Mucosa of stomach (tissue), 1 donor: Measurements from ENCODE around the gene OR10A3.
"Not testable (repeated sequence)": the region's sequence is repeated elsewhere in the genome, so short reads cannot be mapped to it uniquely, and the experiment has no call there.

Experiments used
- H3K27me3 ChIP-seq: one replicate; pipeline ENCODE4 v1.7.0; 2013; ENCODE audit warnings: mild to moderate bottlenecking, low read length; ENCODE audit not compliant: control insufficient read depth, insufficient read depth
- H3K36me3 ChIP-seq: one replicate; pipeline ENCODE4 v1.7.0; 2013; ENCODE audit warnings: low read length; ENCODE audit not compliant: control insufficient read depth, insufficient read depth
- H3K4me1 ChIP-seq: one replicate; pipeline ENCODE4 v1.7.0; 2013; ENCODE audit warnings: mild to moderate bottlenecking, low read length; ENCODE audit not compliant: control insufficient read depth, insufficient read depth
- H3K4me3 ChIP-seq: one replicate; pipeline ENCODE4 v1.7.0; 2013; ENCODE audit warnings: low read length
- H3K9ac ChIP-seq: one replicate; pipeline ENCODE4 v1.7.0; 2013; ENCODE audit warnings: mild to moderate bottlenecking, low read length, moderate library complexity
- H3K9me3 ChIP-seq: one replicate; pipeline ENCODE4 v1.7.0; 2013; ENCODE audit warnings: mild to moderate bottlenecking, low read length, moderate library complexity; ENCODE audit not compliant: control insufficient read depth
- donor health status: Pancreatic carcinoma.

Gene OR10A3

DNA sequence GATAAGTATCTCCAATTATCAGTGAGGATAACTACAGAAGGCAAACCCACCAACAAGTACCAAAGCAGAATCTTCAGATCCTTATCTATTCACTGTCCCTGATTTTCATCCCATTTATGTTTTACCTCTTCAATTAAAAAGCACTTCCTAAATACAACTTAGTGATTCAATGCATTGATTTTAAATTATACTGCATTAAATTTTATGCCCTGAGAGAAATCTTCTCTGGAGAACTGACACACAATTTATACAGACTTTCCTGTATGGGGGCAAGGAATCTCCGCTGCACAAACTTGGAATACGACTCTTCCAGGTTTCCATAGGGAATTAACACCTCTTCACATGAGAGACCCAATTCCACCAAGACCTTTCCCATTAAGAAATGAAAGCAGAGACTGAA is at the start of gene OR10A3:
Gene OR10A3 (minus strand): TSS at position 101 of the 400 bp plus-strand sequence. CDS start 2,188 bp downstream, outside the sequence.
- Histone ChIP-seq H3K9me3 (no peaks in the 10 kb centered on the region), H3K27me3 (no peaks in the 10 kb centered on the region), H3K4me1 (peaks cover under 1% of the 10 kb centered on the region), H3K9ac (no peak within 1 kb of the TSS), H3K4me3 (no peak within 1 kb of the TSS), H3K36me3 (no peaks in the 10 kb centered on the region)

- not testable (repeated sequence) for H3K27me3 ChIP-seq, H3K9me3 ChIP-seq, H3K36me3 ChIP-seq, H3K4me1 ChIP-seq
- peak overlapping the region; percentile 61 for H3K4me3 ChIP-seq
- peak overlapping the region; percentile 70 for H3K9ac ChIP-seq
Observed at GRCh38 chr11:7987560-7987883, 46.0 kb upstream of the OR10A3 start.

DNA sequence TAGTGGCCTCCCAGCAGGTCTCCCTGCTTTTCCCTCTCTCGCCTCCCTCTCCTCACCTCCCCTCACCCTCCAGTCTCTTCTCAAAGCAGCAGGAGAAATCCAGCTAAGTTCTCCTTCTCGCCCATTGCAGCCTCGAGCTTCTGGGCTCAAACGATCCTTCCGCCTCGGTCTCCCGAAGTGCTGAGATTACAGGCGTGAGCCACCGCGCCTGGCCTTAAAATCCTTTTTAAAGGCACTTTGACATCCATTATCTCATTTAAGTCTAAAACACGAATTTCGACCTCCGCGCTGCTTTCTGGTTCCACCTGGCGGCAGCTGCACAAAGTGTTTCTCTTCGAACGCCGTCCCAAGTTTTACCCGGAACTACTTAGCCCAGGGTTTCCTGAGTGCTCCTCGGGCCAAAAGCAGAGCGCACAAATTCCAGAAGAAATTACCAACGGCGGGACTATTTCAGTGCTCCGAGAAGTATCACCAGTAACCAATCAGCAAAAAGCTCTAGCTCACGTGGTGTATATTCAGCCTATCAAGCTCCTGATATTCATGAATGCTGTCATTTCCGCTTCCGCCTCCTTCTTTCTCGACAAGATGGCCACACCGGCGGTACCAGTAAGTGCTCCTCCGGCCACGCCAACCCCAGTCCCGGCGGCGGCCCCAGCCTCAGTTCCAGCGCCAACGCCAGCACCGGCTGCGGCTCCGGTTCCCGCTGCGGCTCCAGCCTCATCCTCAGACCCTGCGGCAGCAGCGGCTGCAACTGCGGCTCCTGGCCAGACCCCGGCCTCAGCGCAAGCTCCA is 45.5 kb upstream of the OR10A3 start, which contains the start of gene EIF3F:
Gene EIF3F (plus strand): TSS at position 570 of the 792 bp plus-strand sequence. CDS start 16 bp downstream, at position 586.
- H3K9me3 ChIP-seq = no peaks in the 10 kb centered on the region
- no peaks in the 10 kb centered on the region for H3K36me3 ChIP-seq
- H3K9ac ChIP-seq = peak within 1 kb of the TSS; percentile 83
- peak within 1 kb of the TSS; percentile 61 for H3K4me3 ChIP-seq
- no peaks in the 10 kb centered on the region for H3K27me3 ChIP-seq
- peaks cover 7% of the 10 kb centered on the region for H3K4me1 ChIP-seq

DNA sequence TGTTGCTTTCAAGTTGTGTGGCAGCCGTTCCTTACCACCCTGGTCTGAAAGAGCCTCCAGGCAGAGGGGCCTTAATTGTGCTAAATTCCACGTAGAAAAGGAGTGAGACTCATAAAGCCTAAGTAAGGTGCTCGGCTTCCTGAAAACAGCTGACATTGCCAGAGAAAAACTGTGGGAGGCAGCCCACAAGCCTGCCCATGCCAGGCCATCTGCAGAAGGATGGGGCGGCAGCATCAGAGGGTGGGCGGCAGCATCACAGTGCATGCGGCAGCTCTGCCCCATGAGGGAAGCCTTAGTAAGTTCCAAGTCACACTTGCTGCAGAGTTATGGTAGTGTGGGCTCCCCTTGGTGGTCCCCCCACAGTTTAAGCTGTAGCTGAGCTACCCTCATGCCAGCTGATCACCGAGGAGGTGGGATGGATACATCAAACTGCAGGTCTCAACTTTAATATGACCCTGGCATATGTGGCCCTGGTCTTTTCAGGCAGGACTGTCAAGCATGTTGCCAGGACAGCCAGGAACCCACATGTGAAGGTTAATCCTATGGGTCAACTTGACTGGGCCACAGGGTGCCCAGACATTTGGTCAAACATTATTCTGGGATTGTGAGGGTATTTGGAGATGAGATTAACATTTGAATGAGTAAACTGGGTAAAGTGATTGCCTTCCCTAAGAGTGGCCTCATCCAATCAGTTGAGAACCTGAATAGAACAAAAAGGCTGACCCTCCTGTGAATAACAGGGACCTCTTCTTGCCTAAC is 42.5 kb upstream of the OR10A3 start:
- Histone ChIP-seq H3K4me1 (peaks cover 7% of the 10 kb centered on the region), H3K9ac (no peak overlapping the region), H3K27me3 (no peaks in the 10 kb centered on the region), H3K9me3 (no peaks in the 10 kb centered on the region), H3K4me3 (no peak overlapping the region), H3K36me3 (no peaks in the 10 kb centered on the region)

GRCh38 chr11:7982582-7983119 is 41.1 kb upstream of the OR10A3 start:
- Histone ChIP-seq H3K4me3 (no peak overlapping the region), H3K9ac (no peak overlapping the region), H3K4me1 (peaks cover 7% of the 10 kb centered on the region), H3K27me3 (no peaks in the 10 kb centered on the region), H3K9me3 (no peaks in the 10 kb centered on the region), H3K36me3 (no peaks in the 10 kb centered on the region)

DNA sequence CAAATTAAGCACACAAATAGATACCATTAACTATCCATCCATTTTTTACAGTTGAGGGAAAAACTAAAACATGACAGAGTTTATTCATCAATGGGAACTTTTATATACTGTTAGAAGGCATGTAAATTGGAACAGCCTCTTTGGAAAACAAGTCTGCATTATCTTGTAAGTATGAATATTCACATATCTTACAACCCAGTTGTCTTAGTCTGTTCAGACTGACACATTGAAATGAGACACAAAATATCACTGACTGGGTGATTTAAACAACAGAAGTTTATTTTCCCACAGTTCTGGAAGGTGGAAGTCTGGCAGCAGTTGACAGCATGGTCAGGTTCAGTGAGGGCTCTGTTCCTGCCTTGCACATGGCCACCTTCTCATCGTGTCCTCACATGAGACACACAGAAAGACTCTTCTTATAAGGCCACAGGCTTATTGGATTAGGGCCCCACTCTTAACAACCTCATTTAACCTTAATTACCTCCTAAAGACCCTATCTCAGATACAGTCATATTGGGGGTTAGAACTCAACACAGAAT is 40.2 kb upstream of the OR10A3 start:
- H3K4me1 ChIP-seq = peaks cover 6% of the 10 kb centered on the region
- H3K36me3 ChIP-seq = no peaks in the 10 kb centered on the region
- H3K27me3 ChIP-seq = no peaks in the 10 kb centered on the region
- no peak overlapping the region for H3K4me3 ChIP-seq
- no peaks in the 10 kb centered on the region for H3K9me3 ChIP-seq
- no peak overlapping the region for H3K9ac ChIP-seq

- no peaks in the 10 kb centered on the region for H3K36me3 ChIP-seq
- no peaks in the 10 kb centered on the region for H3K9me3 ChIP-seq
- no peak overlapping the region for H3K4me3 ChIP-seq
- H3K9ac ChIP-seq = no peak overlapping the region
- H3K4me1 ChIP-seq = no peaks in the 10 kb centered on the region
- no peaks in the 10 kb centered on the region for H3K27me3 ChIP-seq
Observed at GRCh38 chr11:7977232-7977917, 35.9 kb upstream of the OR10A3 start.

DNA sequence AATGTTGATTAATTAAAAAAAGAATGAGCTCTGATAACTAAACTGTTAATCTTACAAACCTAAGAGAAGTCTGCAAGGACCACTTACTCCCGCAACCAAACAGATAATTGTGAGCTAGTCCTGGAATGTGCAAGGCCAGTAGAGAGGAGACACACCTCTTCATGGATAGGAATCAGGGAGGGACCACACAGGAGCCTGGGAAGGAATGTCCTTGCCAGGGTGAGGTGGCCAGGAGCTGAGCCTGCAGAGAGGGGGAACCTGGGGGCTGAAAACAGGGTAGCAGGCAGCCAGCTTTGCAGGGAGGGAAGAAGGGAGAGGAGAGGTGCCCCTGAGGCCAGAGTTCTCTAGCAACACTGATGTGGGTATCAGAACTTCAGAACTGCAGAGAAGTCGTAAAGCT is 33.2 kb upstream of the OR10A3 start:
- no peaks in the 10 kb centered on the region for H3K36me3 ChIP-seq
- H3K27me3 ChIP-seq = no peaks in the 10 kb centered on the region
- no peaks in the 10 kb centered on the region for H3K4me1 ChIP-seq

DNA sequence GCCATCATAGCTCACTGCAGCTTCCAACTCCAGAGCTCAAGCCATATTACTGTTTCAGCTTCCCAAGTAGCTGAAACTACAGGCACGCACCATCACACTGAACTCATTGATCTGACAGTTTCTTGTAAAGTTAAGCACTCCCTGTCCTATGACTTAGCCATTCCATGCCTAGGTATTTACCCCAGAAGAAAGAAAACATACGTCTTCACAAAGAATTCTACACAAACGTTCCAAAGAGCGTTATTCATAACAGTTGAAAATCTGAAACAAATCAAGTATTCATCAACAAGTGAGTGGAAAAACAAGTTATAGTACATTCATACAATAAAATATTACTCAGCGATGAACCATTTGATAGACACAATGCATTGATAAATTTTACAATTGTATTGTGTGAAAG is 31.5 kb upstream of the OR10A3 start:
- H3K9me3 ChIP-seq = no peaks in the 10 kb centered on the region
- no peaks in the 10 kb centered on the region for H3K27me3 ChIP-seq
- no peaks in the 10 kb centered on the region for H3K4me1 ChIP-seq
- no peak overlapping the region for H3K4me3 ChIP-seq
- H3K36me3 ChIP-seq = no peaks in the 10 kb centered on the region
- H3K9ac ChIP-seq = no peak overlapping the region

More for the DNA sequence above, 33.2 kb upstream of the OR10A3 start:
- Histone ChIP-seq H3K4me3 (no peak overlapping the region), H3K9ac (no peak overlapping the region), H3K9me3 (no peaks in the 10 kb centered on the region)

DNA sequence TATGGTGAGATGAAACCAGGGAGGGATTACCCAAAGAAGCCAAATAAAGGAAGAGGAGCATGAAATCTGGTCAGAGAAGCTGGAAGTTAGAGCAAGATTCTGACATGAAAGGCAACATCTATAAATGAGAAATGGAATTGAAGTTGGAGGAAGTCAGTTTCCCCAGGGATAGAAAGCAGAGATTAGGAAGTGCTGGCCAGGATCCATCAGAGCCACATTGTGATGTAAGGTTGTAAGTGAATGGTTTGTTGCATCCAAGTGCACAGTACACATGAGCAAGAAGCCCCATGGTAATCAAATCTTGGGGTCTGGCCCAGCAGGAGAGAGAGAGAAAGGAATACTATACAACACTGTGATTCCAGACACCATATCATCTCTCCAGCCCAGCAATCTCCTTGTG is 30.3 kb upstream of the OR10A3 start:
- H3K4me1 ChIP-seq = no peaks in the 10 kb centered on the region
- no peaks in the 10 kb centered on the region for H3K36me3 ChIP-seq
- H3K9me3 ChIP-seq = no peaks in the 10 kb centered on the region
- no peak overlapping the region for H3K9ac ChIP-seq
- no peaks in the 10 kb centered on the region for H3K27me3 ChIP-seq
- no peak overlapping the region for H3K4me3 ChIP-seq

DNA sequence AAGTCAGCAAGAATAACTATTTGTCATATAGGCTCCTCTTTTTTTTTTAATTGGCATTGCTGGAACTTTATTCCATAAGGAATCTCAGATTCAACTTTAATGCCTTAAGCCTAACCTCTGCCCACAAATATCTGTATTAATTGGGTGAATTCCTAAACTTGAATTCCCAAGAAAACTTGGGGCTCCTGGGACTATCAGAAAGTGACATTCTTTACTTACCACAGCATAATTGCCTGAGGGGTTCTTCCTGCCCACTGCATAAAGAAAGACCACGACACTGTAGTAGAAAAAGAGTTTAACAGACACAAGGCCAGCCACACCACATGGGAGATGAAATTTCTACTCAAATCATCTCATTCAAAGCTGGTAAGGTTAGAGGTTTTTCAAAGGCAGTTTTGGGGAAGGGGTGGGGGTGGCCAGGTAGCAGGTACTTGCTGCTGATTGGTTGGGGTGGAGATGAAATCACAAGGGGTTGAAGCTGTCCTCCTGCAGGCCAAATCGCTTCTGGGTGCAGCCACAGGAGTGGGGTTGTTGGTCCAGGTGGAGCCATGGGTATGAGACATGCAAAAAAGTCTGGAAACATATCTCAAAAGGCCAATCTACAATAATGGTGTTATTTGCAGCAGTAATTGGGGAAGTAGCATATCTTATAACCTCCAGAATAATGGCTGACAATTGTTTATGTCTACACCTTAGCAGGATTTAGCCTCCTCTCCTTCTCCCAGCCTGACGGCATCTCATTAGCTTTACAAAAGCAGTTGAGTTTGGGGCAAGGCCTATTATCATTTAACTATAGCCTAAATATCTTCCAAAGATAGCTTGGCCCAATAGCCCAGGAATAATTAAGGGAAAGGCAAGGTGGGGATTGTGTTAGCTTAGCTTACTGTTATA is 28.5 kb upstream of the OR10A3 start:
- no peaks in the 10 kb centered on the region for H3K36me3 ChIP-seq
- H3K4me3 ChIP-seq = no peak overlapping the region
- no peaks in the 10 kb centered on the region for H3K4me1 ChIP-seq
- H3K27me3 ChIP-seq = no peaks in the 10 kb centered on the region
- H3K9me3 ChIP-seq = no peaks in the 10 kb centered on the region
- no peak overlapping the region for H3K9ac ChIP-seq
